PC-3 (cell line): ENCODE data around the gene OSTC. TPM values are rescaled to one million over a fixed set of nuclear protein-coding genes. Genes with fewer than 3 reads are reported as not detected.

Source experiments
- ATAC-seq: fragments of 200-7000 bp; cut with Tn5 transposase; 2 replicates; pipeline ENCODE4 v1.9.1; 2020; ENCODE audit warnings: mild to moderate bottlenecking, moderate library complexity
- BruUV-seq: library from RNA; stranded (reverse); fragments of 400-500 nt; replicated peaks from 2 replicates; lab custom pipeline; 2021; lab: Mats Ljungman, UMichigan
- CTCF ChIA-PET: fragments of 300-600 bp; sonication (Branson Sonifier 250); formaldehyde crosslinking; loops from one replicate; lab custom pipeline; 2022; ENCODE audit warnings: antibody characterized with exemption; lab: Charles Lee
- POLR2A ChIA-PET: fragments of 300-600 bp; sonication (Branson Sonifier 250); formaldehyde crosslinking; loops from one replicate; lab custom pipeline; 2022; ENCODE audit warnings: antibody characterized with exemption; ENCODE audit not compliant: unreplicated experiment; lab: Charles Lee
- DNase-seq: peaks from one replicate; pipeline ENCODE4 v3.0.0-alpha.2; 2015
- H2AFZ ChIP-seq: fragments of 300-600 bp; sonication (generic); 2 replicates; pipeline ENCODE4 v1.6.0; 2016; ENCODE audit warnings: antibody characterized with exemption, low read length
- H3F3A ChIP-seq: fragments of 300-600 bp; sonication (generic); one replicate; pipeline ENCODE4 v1.6.0; 2017; ENCODE audit warnings: antibody characterized with exemption, low read length, control low read depth, mild to moderate bottlenecking; ENCODE audit not compliant: unreplicated experiment
- H3K27ac ChIP-seq: fragments of 300-600 bp; sonication (generic); 2 replicates; pipeline ENCODE4 v1.5.1; 2016; ENCODE audit warnings: mild to moderate bottlenecking, low read length
- H3K27me3 ChIP-seq: fragments of 300-600 bp; sonication (generic); 2 replicates; pipeline ENCODE4 v1.6.1; 2016; ENCODE audit warnings: low read length, mixed read lengths
- H3K36me3 ChIP-seq: fragments of 300-600 bp; sonication (generic); 2 replicates; pipeline ENCODE4 v1.6.1; 2016; ENCODE audit warnings: low read depth, mixed run types, low read length, mixed read lengths
- H3K4me1 ChIP-seq: fragments of 300-600 bp; sonication (generic); 2 replicates; pipeline ENCODE4 v1.5.1; 2016; ENCODE audit warnings: low read length; ENCODE audit not compliant: insufficient read depth
- H3K4me2 ChIP-seq: fragments of 300-600 bp; sonication (generic); 2 replicates; pipeline ENCODE4 v1.6.0; 2016; ENCODE audit warnings: low read length
- H3K4me3 ChIP-seq: fragments of 300-600 bp; sonication (generic); 2 replicates; pipeline ENCODE4 v1.5.1; 2016; ENCODE audit warnings: mild to moderate bottlenecking, low read length, mixed read lengths
- H3K79me2 ChIP-seq: fragments of 300-600 bp; sonication (generic); 2 replicates; pipeline ENCODE4 v1.6.1; 2017; ENCODE audit warnings: low read length, mixed read lengths
- H3K9ac ChIP-seq: fragments of 300-600 bp; sonication (generic); 2 replicates; pipeline ENCODE4 v1.6.0; 2016; ENCODE audit warnings: mild to moderate bottlenecking, low read length
- H3K9me2 ChIP-seq: fragments of 300-600 bp; sonication (generic); replicated peaks from 2 replicates; pipeline ENCODE4 v1.6.1; 2016; ENCODE audit warnings: mixed run types, low read length, mixed read lengths
- H3K9me3 ChIP-seq: fragments of 300-600 bp; sonication (generic); 2 replicates; pipeline ENCODE4 v1.6.1; 2016; ENCODE audit warnings: low read length, mixed read lengths
- H4K20me1 ChIP-seq: fragments of 300-600 bp; sonication (generic); 2 replicates; pipeline ENCODE4 v1.6.1; 2016; ENCODE audit warnings: low read length, mixed read lengths
- EZH2 ChIP-seq: fragments of 300-600 bp; sonication (generic); IDR thresholded peaks from one replicate; pipeline ENCODE4 v1.6.1; 2017; ENCODE audit warnings: antibody characterized with exemption, mild to moderate bottlenecking, low read length; ENCODE audit not compliant: unreplicated experiment
- EZH2phosphoT487 ChIP-seq: fragments of 300-600 bp; sonication (generic); IDR thresholded peaks from 2 replicates; pipeline ENCODE4 v1.6.1; 2018; ENCODE audit warnings: mild to moderate bottlenecking, antibody characterized with exemption, low read length, borderline replicate concordance
- intact Hi-C: fragments of 100-400 bp; cut with micrococcal nuclease; formaldehyde crosslinking; loops from 2 replicates; pipeline ENCODE4 v1.9.0; 2023
- total RNA-seq: library from RNA; depleted of rRNA; stranded (reverse); fragments of >200 nt; gene quantifications from 2 replicates; pipeline ENCODE4 v1.2.3, GENCODE V29; 2014
- TF ChIP-seq, protein P1 (sequence below): fragments of 300-600 bp; sonication (generic); conservative IDR thresholded peaks from 2 replicates; pipeline ENCODE4 v1.5.1; 2017; ENCODE audit warnings: antibody characterized with exemption, low read depth, mild to moderate bottlenecking, low read length

Gene OSTC
- total RNA-seq, 1 experiment from 2014 or later = 49.1 TPM

DNA sequence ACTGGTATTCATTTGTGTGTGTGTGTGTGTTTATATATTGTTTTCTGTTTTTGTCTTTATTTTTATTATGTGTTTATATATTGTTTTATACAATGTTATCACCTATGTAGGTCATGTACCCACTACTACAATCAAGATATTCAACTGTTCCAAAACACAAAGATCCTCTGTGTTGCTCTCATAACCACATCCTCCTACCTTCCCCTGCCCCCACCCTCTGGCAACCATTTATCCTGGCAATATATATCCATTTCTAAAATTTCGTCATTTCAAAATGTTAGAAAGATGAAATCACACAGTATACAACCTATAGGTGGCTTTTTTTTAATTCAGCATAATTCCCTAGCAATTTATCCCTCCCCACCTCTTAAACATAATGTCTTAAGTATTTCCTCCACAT lies 48.9 kb upstream of the OSTC start:
- Histone ChIP-seq H3K4me3 (no peak overlapping the region), H3K4me2 (no peak overlapping the region), H2AFZ (no peak overlapping the region), H3K9ac (no peak overlapping the region), H3K27ac (no peak overlapping the region), H3K27me3 (no peaks in the 10 kb centered on the region), H3K9me2 (no peaks in the 10 kb centered on the region), H3K9me3 (no peaks in the 10 kb centered on the region), H3K79me2 (no peaks in the 10 kb centered on the region), H3K4me1 (no peaks in the 10 kb centered on the region), H3F3A (no peaks in the 10 kb centered on the region), H4K20me1 (no peaks in the 10 kb centered on the region), H3K36me3 (no peaks in the 10 kb centered on the region)
- no peak for ATAC-seq
- ChIA-PET CTCF (no interaction called here), POLR2A (no interaction called here)
- no peak for DNase-seq
- intact Hi-C loops = no loop called here
- TF ChIP-seq, protein P1, sequence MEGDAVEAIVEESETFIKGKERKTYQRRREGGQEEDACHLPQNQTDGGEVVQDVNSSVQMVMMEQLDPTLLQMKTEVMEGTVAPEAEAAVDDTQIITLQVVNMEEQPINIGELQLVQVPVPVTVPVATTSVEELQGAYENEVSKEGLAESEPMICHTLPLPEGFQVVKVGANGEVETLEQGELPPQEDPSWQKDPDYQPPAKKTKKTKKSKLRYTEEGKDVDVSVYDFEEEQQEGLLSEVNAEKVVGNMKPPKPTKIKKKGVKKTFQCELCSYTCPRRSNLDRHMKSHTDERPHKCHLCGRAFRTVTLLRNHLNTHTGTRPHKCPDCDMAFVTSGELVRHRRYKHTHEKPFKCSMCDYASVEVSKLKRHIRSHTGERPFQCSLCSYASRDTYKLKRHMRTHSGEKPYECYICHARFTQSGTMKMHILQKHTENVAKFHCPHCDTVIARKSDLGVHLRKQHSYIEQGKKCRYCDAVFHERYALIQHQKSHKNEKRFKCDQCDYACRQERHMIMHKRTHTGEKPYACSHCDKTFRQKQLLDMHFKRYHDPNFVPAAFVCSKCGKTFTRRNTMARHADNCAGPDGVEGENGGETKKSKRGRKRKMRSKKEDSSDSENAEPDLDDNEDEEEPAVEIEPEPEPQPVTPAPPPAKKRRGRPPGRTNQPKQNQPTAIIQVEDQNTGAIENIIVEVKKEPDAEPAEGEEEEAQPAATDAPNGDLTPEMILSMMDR = no peak
- no peak for TF ChIP-seq EZH2
- no peak for TF ChIP-seq EZH2phosphoT487
- BruUV-seq = no TSS peak

DNA sequence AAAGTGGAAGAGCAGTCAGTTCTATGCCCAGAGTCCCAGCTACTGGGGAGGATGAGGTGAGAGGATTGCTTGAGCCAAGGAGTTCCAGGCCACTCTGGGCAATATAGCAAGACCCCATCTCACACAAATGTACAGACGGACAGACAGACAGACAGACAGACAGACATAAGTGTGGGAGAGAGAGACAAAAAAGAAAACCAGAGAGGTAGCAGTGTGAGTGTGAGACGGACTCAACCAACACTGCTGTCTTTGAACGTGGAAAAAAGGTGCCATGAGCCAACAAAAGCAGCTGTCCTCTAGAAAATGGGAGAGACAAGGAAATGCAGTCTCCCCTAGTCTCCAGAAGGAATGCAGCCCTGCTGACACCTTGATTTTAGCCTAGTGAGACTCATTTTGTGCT lies 48.2 kb upstream of the OSTC start:
- TF ChIP-seq EZH2phosphoT487 (no peak), EZH2 (no peak)
- TF ChIP-seq, protein P1 = no peak
- no peaks in the 10 kb centered on the region for H3K4me1 ChIP-seq
- no peaks in the 10 kb centered on the region for H4K20me1 ChIP-seq
- no peaks in the 10 kb centered on the region for H3K27me3 ChIP-seq
- no peak overlapping the region for H3K27ac ChIP-seq
- no peak overlapping the region for H3K9ac ChIP-seq
- H2AFZ ChIP-seq = no peak overlapping the region
- no TSS peak for BruUV-seq
- H3K4me3 ChIP-seq = no peak overlapping the region
- H3K4me2 ChIP-seq = no peak overlapping the region
- H3K9me2 ChIP-seq = no peaks in the 10 kb centered on the region
- intact Hi-C loops = no loop called here
- ChIA-PET CTCF (no interaction called here), POLR2A (no interaction called here)
- no peak for DNase-seq
- no peaks in the 10 kb centered on the region for H3K9me3 ChIP-seq
- no peaks in the 10 kb centered on the region for H3K79me2 ChIP-seq
- no peaks in the 10 kb centered on the region for H3F3A ChIP-seq
- no peaks in the 10 kb centered on the region for H3K36me3 ChIP-seq
- no peak for ATAC-seq

DNA sequence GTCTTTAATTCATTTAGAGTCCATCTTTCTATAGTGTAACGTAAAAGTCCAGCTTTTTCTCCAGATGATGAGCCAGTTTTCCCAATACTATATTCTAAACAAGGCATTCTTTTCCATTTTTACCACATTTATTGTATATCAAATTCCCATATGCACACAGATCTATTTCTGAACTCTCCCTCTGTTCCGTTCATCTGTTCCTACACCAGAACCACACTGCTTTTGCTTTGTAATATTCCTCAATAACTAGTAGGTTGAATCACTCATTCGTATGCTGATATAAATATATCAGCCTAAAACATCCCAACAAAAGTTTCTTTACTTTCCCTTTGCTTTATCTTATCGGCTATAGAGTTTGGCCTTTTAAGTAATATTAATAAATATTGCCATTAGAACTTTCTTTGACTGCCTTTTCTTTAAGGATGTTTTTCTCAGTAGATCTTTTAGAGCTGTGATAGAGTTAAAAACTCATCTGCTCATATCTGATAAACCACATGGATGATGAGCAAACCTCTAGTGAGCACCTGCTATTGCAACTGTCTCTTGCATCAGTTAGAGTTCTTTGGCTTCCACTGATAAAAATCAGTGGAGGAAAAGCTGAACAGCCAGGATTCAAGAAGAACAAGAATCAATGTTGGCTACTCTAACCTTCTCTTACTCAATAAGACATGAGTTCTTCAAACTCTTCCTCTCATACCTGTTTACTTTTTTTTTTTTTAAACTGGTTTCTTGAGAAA lies 43.2 kb upstream of the OSTC start:
- Histone ChIP-seq H3K4me3 (no peak overlapping the region), H3K9me3 (no peaks in the 10 kb centered on the region), H3K36me3 (no peaks in the 10 kb centered on the region), H3K27ac (no peak overlapping the region), H3K9me2 (no peaks in the 10 kb centered on the region), H3K4me2 (no peak overlapping the region), H2AFZ (no peak overlapping the region), H3K4me1 (no peaks in the 10 kb centered on the region), H4K20me1 (no peaks in the 10 kb centered on the region), H3K27me3 (no peaks in the 10 kb centered on the region), H3K79me2 (no peaks in the 10 kb centered on the region), H3K9ac (no peak overlapping the region), H3F3A (no peaks in the 10 kb centered on the region)
- intact Hi-C loops = no loop called here
- ChIA-PET CTCF (no interaction called here), POLR2A (no interaction called here)
- no TSS peak for BruUV-seq
- TF ChIP-seq EZH2phosphoT487 = no peak
- TF ChIP-seq, protein P1 = no peak
- ATAC-seq = no peak
- DNase-seq = no peak
